Measurements from ENCODE around the gene GPR183.

GPR183 gene

DNA sequence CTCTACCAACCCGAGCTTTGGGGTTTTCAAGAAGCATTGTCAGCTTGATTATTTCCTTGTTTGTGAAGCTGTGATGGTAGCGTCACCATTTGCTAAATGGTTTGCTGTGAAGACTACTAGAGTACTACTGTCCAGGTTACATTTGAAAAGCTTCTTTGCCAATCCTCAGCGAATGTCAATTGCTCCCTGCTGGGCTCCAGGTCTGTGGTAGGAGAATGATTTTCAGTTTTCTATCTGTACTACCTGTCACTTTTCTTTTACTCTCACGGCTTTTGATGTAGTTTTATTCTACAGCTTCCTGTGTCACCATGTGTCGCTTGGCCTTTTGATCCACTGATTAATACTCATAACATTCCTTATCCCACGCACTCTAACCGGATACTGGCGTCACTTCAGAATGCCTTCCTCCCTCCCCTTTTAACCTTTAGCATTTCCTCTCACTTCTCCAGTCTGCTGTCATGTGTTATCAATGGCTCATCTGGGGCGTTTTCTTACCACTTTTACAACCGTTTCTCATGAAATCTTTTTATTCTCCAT lies 7.5 kb upstream of the GPR183 start:
- H3K9ac ChIP-seq (ENCODE audit: low read length in 5 of 5) = no peak overlapping the region
- H3K4me3 ChIP-seq (ENCODE audit: low read depth in 1 of 5, low read length in 5 of 5) = no peak overlapping the region
- peaks cover 3 to 16% (median 5%) of the 10 kb centered on the region in 5 donors for H3K36me3 ChIP-seq (ENCODE audit: control insufficient read depth in 5 of 5, insufficient read depth in 5 of 5, low read length in 5 of 5)
- H3K4me1 ChIP-seq (ENCODE audit: control insufficient read depth in 5 of 5, insufficient read depth in 5 of 5, low read length in 5 of 5) = peaks cover 2 to 22% (median 16%) of the 10 kb centered on the region in 5 donors
- no peaks in the 10 kb centered on the region for H3K27me3 ChIP-seq (ENCODE audit: control insufficient read depth in 5 of 5, insufficient read depth in 4 of 5, low read length in 5 of 5)
- H3K27ac ChIP-seq (ENCODE audit: low read depth, low read length) = no peak overlapping the region
- no peaks in the 10 kb centered on the region for H3K9me3 ChIP-seq (ENCODE audit: control insufficient read depth in 5 of 5, low read length in 5 of 5)

DNA sequence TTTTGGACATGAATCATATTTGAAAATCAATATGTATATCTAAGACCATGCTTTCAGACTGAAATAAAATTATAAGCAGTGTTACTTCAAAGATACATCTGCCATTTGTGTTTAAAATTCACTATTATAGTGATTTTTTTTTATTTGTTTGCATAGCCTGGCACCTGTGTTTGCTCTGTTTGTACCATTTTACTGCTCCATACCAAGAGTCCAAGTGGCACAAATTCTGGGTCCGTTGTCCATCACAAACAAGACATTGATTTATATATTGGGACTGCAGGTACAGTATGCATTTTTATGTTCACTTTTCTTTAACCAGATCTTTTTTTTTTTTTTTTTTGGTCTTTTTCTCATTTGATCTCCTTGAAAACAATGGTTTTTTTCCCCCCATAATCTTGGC lies 6.7 kb upstream of the GPR183 start:
- H3K9ac ChIP-seq (ENCODE audit: low read length in 5 of 5) = no peak overlapping the region
- no peak overlapping the region for H3K27ac ChIP-seq (ENCODE audit: low read depth, low read length)

DNA sequence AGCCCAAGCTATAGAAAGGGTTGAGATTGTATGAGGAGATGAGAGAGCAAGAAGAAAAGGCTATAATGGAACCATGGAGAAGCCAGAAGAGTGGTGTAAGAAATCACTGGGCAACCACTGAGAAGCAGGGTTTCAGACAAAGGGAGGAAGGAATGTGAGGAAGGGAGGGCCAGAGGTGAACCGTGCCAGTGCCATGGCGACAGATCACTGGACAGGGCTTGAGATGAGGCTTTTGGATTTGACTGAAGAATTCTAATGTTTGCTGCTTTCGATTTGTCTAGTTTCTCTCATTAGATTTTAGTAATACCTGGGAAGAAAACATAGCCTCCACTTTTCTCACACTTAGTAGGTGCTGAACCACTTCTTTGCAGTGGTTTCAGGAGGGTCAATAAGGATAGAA lies 6.3 kb upstream of the GPR183 start:
- no peak overlapping the region for H3K27ac ChIP-seq (ENCODE audit: low read depth, low read length)

More for the DNA sequence above, 6.7 kb upstream of the GPR183 start:
- peaks cover 2 to 22% (median 16%) of the 10 kb centered on the region in 5 donors for H3K4me1 ChIP-seq (ENCODE audit: control insufficient read depth in 5 of 5, insufficient read depth in 5 of 5, low read length in 5 of 5)
- H3K4me3 ChIP-seq (ENCODE audit: low read depth in 1 of 5, low read length in 5 of 5) = no peak overlapping the region
- H3K36me3 ChIP-seq (ENCODE audit: control insufficient read depth in 5 of 5, insufficient read depth in 5 of 5, low read length in 5 of 5) = peaks cover 0 to 16% (median 4%) of the 10 kb centered on the region in 5 donors
- no peaks in the 10 kb centered on the region for H3K9me3 ChIP-seq (ENCODE audit: control insufficient read depth in 5 of 5, low read length in 5 of 5)
- no peaks in the 10 kb centered on the region for H3K27me3 ChIP-seq (ENCODE audit: control insufficient read depth in 5 of 5, insufficient read depth in 4 of 5, low read length in 5 of 5)

DNA sequence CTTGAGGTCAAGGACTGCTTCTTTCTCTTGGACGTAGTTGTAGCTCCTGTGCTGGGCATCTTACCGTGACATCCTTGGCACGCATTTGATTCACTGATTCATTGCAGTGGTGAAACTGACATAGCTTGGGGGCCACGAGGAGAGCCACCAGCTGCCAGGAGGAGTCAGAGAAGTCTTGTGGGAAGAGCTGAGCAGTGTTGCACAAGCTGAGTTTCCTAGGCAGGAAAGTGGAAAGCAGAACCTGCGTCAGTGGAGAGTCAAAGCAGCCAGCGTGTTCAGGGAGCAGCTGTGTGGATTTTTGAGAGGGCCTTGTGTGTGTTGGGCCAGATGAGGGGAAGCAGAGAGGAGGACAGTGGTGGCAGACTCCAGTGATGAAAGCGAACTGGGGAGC lies 5.3 kb upstream of the GPR183 start:
- Histone ChIP-seq H3K36me3 (ENCODE audit: control insufficient read depth in 5 of 5, insufficient read depth in 5 of 5, low read length in 5 of 5) (peaks cover 3 to 10% (median 4%) of the 10 kb centered on the region in 5 donors), H3K27me3 (ENCODE audit: control insufficient read depth in 5 of 5, insufficient read depth in 4 of 5, low read length in 5 of 5) (no peaks in the 10 kb centered on the region), H3K4me3 (ENCODE audit: low read depth in 1 of 5, low read length in 5 of 5) (no peak overlapping the region), H3K9ac (ENCODE audit: low read length in 5 of 5) (no peak overlapping the region), H3K4me1 (ENCODE audit: control insufficient read depth in 5 of 5, insufficient read depth in 5 of 5, low read length in 5 of 5) (peaks cover 2 to 28% (median 18%) of the 10 kb centered on the region in 5 donors), H3K27ac (ENCODE audit: low read depth, low read length) (peak overlapping the region; percentile 43), H3K9me3 (ENCODE audit: control insufficient read depth in 5 of 5, low read length in 5 of 5) (no peaks in the 10 kb centered on the region)

More for the DNA sequence above, 6.3 kb upstream of the GPR183 start:
- Histone ChIP-seq H3K4me1 (ENCODE audit: control insufficient read depth in 5 of 5, insufficient read depth in 5 of 5, low read length in 5 of 5) (peaks cover 2 to 22% (median 16%) of the 10 kb centered on the region in 5 donors), H3K27me3 (ENCODE audit: control insufficient read depth in 5 of 5, insufficient read depth in 4 of 5, low read length in 5 of 5) (no peaks in the 10 kb centered on the region), H3K9ac (ENCODE audit: low read length in 5 of 5) (no peak overlapping the region), H3K9me3 (ENCODE audit: control insufficient read depth in 5 of 5, low read length in 5 of 5) (no peaks in the 10 kb centered on the region), H3K36me3 (ENCODE audit: control insufficient read depth in 5 of 5, insufficient read depth in 5 of 5, low read length in 5 of 5) (peaks cover 3 to 16% (median 4%) of the 10 kb centered on the region in 5 donors), H3K4me3 (ENCODE audit: low read depth in 1 of 5, low read length in 5 of 5) (no peak overlapping the region)

DNA sequence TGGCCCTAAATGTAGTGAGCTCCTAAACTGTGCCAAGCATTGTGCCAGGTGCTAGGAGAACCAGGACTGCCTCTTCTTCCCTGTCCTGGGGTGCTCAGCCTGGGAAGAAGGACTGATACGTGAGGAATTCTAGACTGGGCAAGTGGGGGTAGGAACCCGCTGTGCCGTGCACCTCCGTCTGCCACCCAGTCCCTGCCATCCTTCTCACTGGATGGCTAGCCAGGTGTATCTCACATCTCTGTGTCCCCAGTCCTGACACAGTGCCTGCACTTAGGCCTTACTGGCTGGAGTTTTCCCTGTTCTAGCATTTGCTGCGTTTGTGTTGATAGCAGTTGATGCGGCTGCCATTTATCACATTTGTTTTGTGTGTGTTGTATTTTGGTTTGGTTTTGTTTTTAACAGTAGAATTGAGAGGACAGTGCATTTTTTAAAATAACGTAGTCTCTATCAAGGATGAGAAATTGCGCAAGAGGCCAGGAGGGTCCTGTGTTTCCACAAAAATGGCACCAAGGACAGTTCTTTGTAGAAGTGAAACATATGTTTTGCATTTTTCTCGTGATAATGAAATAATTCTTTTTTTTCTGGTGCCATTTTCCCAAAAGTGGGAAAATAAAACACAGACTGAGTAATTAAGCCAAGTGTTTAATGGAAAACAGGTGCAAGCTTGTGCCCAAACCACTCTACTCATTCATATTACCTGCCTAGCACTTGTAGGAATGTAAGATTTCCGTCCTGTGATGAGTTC lies 4.7 kb upstream of the GPR183 start:
- Histone ChIP-seq H3K9me3 (ENCODE audit: control insufficient read depth in 5 of 5, low read length in 5 of 5) (no peaks in the 10 kb centered on the region), H3K4me3 (ENCODE audit: low read depth in 1 of 5, low read length in 5 of 5) (no peak overlapping the region), H3K27ac (ENCODE audit: low read depth, low read length) (peak overlapping the region; percentile 43), H3K9ac (ENCODE audit: low read length in 5 of 5) (no peak overlapping the region), H3K4me1 (ENCODE audit: control insufficient read depth in 5 of 5, insufficient read depth in 5 of 5, low read length in 5 of 5) (peaks cover 2 to 28% (median 18%) of the 10 kb centered on the region in 5 donors), H3K36me3 (ENCODE audit: control insufficient read depth in 5 of 5, insufficient read depth in 5 of 5, low read length in 5 of 5) (peaks cover 0 to 9% (median 3%) of the 10 kb centered on the region in 5 donors), H3K27me3 (ENCODE audit: control insufficient read depth in 5 of 5, insufficient read depth in 4 of 5, low read length in 5 of 5) (no peaks in the 10 kb centered on the region)

DNA sequence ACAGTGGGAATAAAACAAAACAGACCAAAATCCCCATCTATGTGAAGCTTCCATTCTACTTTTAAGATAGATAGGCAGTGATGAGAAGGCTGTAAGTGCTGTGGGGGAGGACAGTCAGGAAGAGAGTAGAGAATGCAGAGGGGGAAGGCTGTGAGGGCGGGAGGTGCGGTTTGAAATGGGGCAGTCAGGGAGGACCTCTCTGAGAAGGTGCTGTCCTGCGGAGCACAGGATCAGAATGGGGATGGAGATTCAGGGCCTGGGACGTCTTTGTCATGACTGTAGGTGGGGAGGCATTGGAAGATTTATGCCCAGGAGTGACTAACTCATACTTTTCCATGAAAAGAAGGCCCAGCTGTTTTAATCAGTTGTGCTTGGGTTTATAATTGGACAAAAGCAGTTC lies 3.9 kb upstream of the GPR183 start:
- H3K27me3 ChIP-seq (ENCODE audit: control insufficient read depth in 5 of 5, insufficient read depth in 4 of 5, low read length in 5 of 5) = no peaks in the 10 kb centered on the region
- H3K9ac ChIP-seq (ENCODE audit: low read length in 5 of 5) = no peak overlapping the region
- H3K4me3 ChIP-seq (ENCODE audit: low read depth in 1 of 5, low read length in 5 of 5) = no peak overlapping the region
- peaks cover 0 to 3% (median 1%) of the 10 kb centered on the region in 5 donors for H3K36me3 ChIP-seq (ENCODE audit: control insufficient read depth in 5 of 5, insufficient read depth in 5 of 5, low read length in 5 of 5)
- H3K27ac ChIP-seq (ENCODE audit: low read depth, low read length) = no peak overlapping the region
- H3K9me3 ChIP-seq (ENCODE audit: control insufficient read depth in 5 of 5, low read length in 5 of 5) = no peaks in the 10 kb centered on the region
- H3K4me1 ChIP-seq (ENCODE audit: control insufficient read depth in 5 of 5, insufficient read depth in 5 of 5, low read length in 5 of 5) = peaks cover 2 to 28% (median 18%) of the 10 kb centered on the region in 5 donors

DNA sequence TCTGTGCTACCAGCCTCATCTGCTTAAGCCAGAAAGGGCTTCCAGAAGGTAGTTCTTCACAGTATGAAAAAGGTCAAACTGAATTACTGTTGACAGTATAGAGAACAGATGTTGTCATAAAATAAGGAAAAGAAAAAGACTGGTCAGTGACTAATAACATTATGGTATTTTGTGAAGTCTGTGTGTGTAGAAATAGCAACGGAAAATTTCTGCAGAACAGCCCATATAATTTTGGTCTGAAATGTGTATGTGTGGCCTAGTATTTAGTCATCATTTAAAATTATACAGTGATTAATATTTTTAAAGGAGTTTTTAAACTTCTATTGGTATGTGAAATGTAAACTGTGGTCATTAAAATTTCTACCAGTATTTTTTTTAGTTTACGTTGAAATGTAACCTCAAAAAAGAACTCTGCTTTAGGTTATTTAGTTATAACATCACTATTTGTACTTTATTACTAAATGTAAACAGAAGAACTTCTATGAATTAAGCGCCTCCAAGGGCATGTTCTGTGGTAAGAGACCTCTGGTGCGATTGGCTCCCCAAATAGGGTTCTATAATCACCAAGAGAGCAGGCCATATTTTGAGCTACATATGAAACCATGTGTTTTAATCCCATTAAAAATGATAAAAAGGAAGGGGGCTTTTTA lies 3.3 kb upstream of the GPR183 start:
- no peak overlapping the region for H3K9ac ChIP-seq (ENCODE audit: low read length in 5 of 5)
- H3K27me3 ChIP-seq (ENCODE audit: control insufficient read depth in 5 of 5, insufficient read depth in 4 of 5, low read length in 5 of 5) = no peaks in the 10 kb centered on the region
- peaks cover 0 to 3% (median 0%) of the 10 kb centered on the region in 5 donors for H3K36me3 ChIP-seq (ENCODE audit: control insufficient read depth in 5 of 5, insufficient read depth in 5 of 5, low read length in 5 of 5)
- no peak overlapping the region for H3K4me3 ChIP-seq (ENCODE audit: low read depth in 1 of 5, low read length in 5 of 5)
- no peak overlapping the region for H3K27ac ChIP-seq (ENCODE audit: low read depth, low read length)
- H3K9me3 ChIP-seq (ENCODE audit: control insufficient read depth in 5 of 5, low read length in 5 of 5) = no peaks in the 10 kb centered on the region
- H3K4me1 ChIP-seq (ENCODE audit: control insufficient read depth in 5 of 5, insufficient read depth in 5 of 5, low read length in 5 of 5) = peaks cover 2 to 28% (median 18%) of the 10 kb centered on the region in 5 donors

DNA sequence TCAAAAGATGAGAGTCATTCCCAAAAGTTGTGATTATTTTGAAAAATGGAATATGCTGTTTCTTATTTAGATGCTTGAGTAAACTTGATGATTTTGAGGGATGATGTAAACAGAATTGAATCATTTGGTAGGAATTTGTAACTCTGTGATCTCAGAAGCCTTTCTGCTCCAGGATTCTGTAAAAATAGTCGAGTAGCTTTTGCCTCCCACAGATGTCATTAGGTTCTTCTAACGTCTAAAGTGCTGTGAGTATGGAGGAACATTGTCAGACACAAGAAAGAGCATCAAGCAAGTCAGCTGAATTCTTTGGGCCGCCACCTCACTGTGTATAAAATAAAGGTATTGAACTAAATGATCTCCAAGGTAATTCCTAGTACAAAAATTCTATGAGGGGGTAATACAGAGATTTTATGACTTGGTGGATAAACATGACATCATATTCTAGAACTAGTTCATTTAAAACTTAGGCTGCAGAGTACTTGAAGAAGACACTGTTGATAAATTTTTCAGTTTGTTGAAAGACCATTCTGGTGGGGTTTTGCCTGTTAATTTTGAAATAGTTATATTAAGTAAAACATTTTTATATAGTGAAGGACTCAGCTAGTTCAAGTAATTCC lies 1.4 kb upstream of the GPR183 start:
- H3K9ac ChIP-seq (ENCODE audit: low read length in 5 of 5) = no peak overlapping the region
- H3K27ac ChIP-seq (ENCODE audit: low read depth, low read length) = peak overlapping the region; percentile 5
- H3K9me3 ChIP-seq (ENCODE audit: control insufficient read depth in 5 of 5, low read length in 5 of 5) = no peaks in the 10 kb centered on the region
- no peaks in the 10 kb centered on the region for H3K27me3 ChIP-seq (ENCODE audit: control insufficient read depth in 5 of 5, insufficient read depth in 4 of 5, low read length in 5 of 5)
- no peak overlapping the region for H3K4me3 ChIP-seq (ENCODE audit: low read depth in 1 of 5, low read length in 5 of 5)
- peaks cover 2 to 33% (median 21%) of the 10 kb centered on the region in 5 donors for H3K4me1 ChIP-seq (ENCODE audit: control insufficient read depth in 5 of 5, insufficient read depth in 5 of 5, low read length in 5 of 5)
- peaks cover 0 to 7% (median 3%) of the 10 kb centered on the region in 5 donors for H3K36me3 ChIP-seq (ENCODE audit: control insufficient read depth in 5 of 5, insufficient read depth in 5 of 5, low read length in 5 of 5)

DNA sequence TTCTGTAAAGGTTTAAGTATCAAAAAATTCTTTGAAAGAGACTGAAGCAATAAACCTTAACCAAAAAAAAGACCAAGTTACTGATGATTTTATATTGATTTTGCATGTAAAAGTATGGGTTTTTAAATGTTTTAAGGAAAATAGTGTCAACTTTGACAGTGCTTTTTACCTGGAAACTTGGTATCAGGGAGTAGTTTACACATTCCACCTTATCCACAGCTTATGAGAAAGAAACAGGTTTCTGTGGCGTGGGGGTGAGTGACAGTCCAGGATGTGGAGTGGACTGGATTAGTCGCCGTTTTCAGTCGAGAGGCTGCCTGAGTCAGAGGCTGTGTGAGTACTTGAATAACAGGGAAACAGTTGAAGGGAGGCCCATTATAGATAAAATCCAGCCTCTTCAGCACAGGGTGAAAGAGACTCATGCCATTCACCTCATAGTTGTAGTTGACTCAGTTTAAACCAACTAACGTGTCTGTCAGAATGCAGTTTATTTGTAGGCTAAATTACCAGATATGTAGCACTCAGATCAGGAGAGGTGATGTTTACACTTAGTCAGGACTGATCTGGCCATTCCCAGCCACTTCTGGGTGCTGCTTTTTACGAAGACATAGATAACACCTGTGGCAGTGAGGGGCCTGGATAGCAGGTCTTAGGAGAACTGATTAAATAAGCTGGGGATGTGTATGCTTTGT lies 595 bp upstream of the GPR183 start:
- Histone ChIP-seq H3K4me3 (ENCODE audit: low read depth in 1 of 5, low read length in 5 of 5) (no peak overlapping the region), H3K4me1 (ENCODE audit: control insufficient read depth in 5 of 5, insufficient read depth in 5 of 5, low read length in 5 of 5) (peaks cover 2 to 28% (median 15%) of the 10 kb centered on the region in 5 donors), H3K27me3 (ENCODE audit: control insufficient read depth in 5 of 5, insufficient read depth in 4 of 5, low read length in 5 of 5) (no peaks in the 10 kb centered on the region), H3K9ac (ENCODE audit: low read length in 5 of 5) (peak overlapping the region in 1 of 5 donors; percentile 2), H3K36me3 (ENCODE audit: control insufficient read depth in 5 of 5, insufficient read depth in 5 of 5, low read length in 5 of 5) (peaks cover 0 to 13% (median 3%) of the 10 kb centered on the region in 5 donors), H3K27ac (ENCODE audit: low read depth, low read length) (peak overlapping the region; percentile 5), H3K9me3 (ENCODE audit: control insufficient read depth in 5 of 5, low read length in 5 of 5) (no peaks in the 10 kb centered on the region)
